ENCODE results near the gene WNT7B. TPM values are rescaled to one million over a fixed set of nuclear protein-coding genes. Genes with fewer than 3 reads are reported as not detected.

Gene WNT7B
- total RNA-seq, 1 donor from 2014 or later: 3.7 TPM

DNA sequence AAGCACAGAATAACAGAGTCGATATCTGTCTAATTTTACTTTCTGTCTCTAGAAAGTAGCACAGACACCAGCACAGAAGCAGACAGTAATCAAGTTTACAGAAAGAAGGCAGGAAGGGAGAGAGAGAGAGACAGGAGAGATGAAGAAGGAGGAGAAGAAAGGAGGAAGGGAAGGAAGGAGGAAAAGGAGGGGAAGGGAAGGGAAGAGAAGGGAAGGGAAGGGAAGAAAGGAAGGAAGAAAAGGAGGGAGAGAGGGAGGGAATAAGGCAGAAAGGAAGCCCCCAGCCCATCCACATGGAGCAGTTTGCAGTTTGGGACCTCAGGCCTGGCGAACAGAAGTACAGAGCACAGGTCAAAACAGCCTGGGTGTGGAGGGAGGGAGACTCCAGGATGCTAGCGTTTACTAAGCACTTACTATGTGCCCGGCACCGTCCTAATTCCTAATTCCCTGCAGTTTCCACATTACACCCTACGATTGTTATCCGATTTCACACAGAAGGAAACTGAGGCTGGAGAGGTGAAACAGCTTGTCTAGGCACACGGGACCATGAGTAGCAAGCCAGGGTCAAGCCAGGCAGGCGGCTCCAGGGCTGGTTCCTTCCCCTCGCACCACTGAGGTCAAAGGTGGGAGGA lies 46.0 kb upstream of the WNT7B start:
- H3K4me1 Mint-ChIP-seq (ENCODE audit: low read depth): peaks cover 4% of the 10 kb centered on the region
- no peak overlapping the region for H3K4me3 Mint-ChIP-seq (ENCODE audit: low read depth)
- no peaks in the 10 kb centered on the region for H3K9me3 Mint-ChIP-seq (ENCODE audit: low read depth)
- DNase-seq (ENCODE audit: low spot score, unreplicated experiment): no peak
- peaks cover 1% of the 10 kb centered on the region for H3K36me3 Mint-ChIP-seq (ENCODE audit: insufficient read depth)
- H3K27me3 Mint-ChIP-seq: peaks cover 58% of the 10 kb centered on the region
- no peak overlapping the region for H3K27ac Mint-ChIP-seq
- TF ChIP-seq, protein P1, sequence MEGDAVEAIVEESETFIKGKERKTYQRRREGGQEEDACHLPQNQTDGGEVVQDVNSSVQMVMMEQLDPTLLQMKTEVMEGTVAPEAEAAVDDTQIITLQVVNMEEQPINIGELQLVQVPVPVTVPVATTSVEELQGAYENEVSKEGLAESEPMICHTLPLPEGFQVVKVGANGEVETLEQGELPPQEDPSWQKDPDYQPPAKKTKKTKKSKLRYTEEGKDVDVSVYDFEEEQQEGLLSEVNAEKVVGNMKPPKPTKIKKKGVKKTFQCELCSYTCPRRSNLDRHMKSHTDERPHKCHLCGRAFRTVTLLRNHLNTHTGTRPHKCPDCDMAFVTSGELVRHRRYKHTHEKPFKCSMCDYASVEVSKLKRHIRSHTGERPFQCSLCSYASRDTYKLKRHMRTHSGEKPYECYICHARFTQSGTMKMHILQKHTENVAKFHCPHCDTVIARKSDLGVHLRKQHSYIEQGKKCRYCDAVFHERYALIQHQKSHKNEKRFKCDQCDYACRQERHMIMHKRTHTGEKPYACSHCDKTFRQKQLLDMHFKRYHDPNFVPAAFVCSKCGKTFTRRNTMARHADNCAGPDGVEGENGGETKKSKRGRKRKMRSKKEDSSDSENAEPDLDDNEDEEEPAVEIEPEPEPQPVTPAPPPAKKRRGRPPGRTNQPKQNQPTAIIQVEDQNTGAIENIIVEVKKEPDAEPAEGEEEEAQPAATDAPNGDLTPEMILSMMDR (IDR thresholded peaks at IDR 0.05; ENCODE audit: unreplicated experiment): no peak

DNA sequence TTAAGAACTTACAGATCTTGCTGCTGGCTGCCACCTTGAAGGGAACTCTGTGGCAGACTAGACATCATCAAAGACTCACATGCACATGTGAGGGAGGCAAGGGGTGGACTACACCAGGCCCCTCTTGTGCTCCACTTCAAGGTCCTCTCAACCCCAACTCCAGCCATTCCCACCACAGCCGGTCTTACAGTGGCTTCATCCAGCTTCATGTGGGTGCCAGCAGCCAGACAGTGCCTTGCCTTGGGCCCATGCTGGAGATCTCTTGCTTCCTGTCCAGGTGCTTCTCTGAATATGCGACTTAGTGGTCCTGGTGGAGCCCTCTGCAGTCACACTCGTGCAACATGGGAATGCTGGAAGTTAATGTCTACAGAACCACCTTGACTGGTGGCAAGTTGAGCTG lies 44.6 kb upstream of the WNT7B start:
- peaks cover under 1% of the 10 kb centered on the region for H3K4me1 Mint-ChIP-seq (ENCODE audit: low read depth)
- peaks cover 1% of the 10 kb centered on the region for H3K36me3 Mint-ChIP-seq (ENCODE audit: insufficient read depth)
- H3K27ac Mint-ChIP-seq: no peak overlapping the region
- no peak overlapping the region for H3K4me3 Mint-ChIP-seq (ENCODE audit: low read depth)
- H3K9me3 Mint-ChIP-seq (ENCODE audit: low read depth): no peaks in the 10 kb centered on the region
- DNase-seq (ENCODE audit: low spot score, unreplicated experiment): no peak
- peaks cover 57% of the 10 kb centered on the region for H3K27me3 Mint-ChIP-seq
- TF ChIP-seq, protein P1 (IDR thresholded peaks at IDR 0.05; ENCODE audit: unreplicated experiment): no peak

DNA sequence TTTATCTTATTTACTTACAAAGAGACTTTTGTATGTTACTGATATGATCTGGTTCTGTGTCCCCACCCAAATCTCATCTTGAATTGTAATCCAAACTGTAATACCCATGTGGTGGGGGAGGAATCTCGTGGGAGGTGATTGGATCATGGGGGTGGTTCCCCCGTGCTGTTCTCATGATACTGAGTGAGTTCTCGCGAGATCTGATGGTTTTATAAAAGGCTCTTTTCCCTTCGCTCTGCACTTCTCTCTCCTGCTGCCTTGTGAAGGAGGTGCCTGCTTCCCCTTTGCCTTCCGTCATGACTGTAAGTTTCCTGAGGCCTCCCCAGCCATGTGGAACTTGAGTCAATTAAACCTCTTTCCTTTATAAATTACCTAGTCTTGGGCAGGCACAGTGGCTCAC lies 42.4 kb upstream of the WNT7B start:
- Mint-ChIP-seq H3K4me1 (ENCODE audit: low read depth) (no peaks in the 10 kb centered on the region), H3K27me3 (peaks cover 41% of the 10 kb centered on the region), H3K4me3 (ENCODE audit: low read depth) (no peak overlapping the region), H3K9me3 (ENCODE audit: low read depth) (no peaks in the 10 kb centered on the region), H3K27ac (no peak overlapping the region), H3K36me3 (ENCODE audit: insufficient read depth) (peaks cover 1% of the 10 kb centered on the region)
- no peak for DNase-seq (ENCODE audit: low spot score, unreplicated experiment)
- TF ChIP-seq, protein P1 (IDR thresholded peaks at IDR 0.05; ENCODE audit: unreplicated experiment): no peak

DNA sequence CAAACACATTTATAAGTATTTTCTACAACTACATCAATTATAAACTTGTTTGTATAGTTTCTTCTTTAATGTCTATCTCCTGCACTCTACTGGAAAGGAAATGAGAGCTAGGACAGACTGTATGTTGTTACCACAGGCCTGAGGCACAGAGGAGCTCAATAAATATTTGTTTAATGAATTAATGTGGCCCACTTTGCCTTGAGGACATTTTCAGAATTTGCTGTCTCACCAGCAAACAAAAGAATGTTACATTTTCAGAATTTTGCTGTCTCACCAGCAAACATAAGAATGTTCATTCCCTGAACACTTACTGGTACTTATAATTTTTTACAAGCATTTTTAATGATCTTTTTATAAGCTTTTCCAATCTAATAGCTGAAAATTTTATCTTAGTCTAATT lies 41.9 kb upstream of the WNT7B start:
- Mint-ChIP-seq H3K27ac (no peak overlapping the region), H3K36me3 (ENCODE audit: insufficient read depth) (peaks cover 1% of the 10 kb centered on the region), H3K27me3 (peaks cover 36% of the 10 kb centered on the region), H3K9me3 (ENCODE audit: low read depth) (no peaks in the 10 kb centered on the region), H3K4me1 (ENCODE audit: low read depth) (no peaks in the 10 kb centered on the region), H3K4me3 (ENCODE audit: low read depth) (no peak overlapping the region)
- DNase-seq (ENCODE audit: low spot score, unreplicated experiment): no peak
- TF ChIP-seq, protein P1 (IDR thresholded peaks at IDR 0.05; ENCODE audit: unreplicated experiment): no peak

DNA sequence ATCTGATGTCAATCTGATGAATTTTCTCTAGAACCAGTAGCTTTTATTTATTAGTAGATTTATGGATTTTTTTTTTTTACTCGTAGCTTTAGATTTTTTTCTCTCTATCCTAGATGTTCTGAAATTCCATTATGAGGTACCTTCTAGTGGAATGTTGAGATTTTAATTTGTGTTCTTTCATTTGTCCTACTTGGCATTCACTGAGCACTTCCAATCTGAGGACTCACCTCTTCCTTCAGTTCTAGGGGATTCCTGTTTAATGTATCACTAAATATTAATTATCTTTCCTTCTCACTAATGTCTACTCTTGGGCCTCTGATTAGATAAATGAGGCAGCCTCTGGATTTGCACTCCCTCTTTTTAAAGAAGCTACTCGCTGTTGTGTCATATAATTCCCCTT lies 40.2 kb upstream of the WNT7B start:
- H3K4me3 Mint-ChIP-seq (ENCODE audit: low read depth): no peak overlapping the region
- no peaks in the 10 kb centered on the region for H3K9me3 Mint-ChIP-seq (ENCODE audit: low read depth)
- H3K27ac Mint-ChIP-seq: no peak overlapping the region
- H3K27me3 Mint-ChIP-seq: peaks cover 28% of the 10 kb centered on the region
- H3K4me1 Mint-ChIP-seq (ENCODE audit: low read depth): peaks cover 1% of the 10 kb centered on the region
- no peak for DNase-seq (ENCODE audit: low spot score, unreplicated experiment)
- TF ChIP-seq, protein P1 (IDR thresholded peaks at IDR 0.05; ENCODE audit: unreplicated experiment): no peak
- H3K36me3 Mint-ChIP-seq (ENCODE audit: insufficient read depth): peaks cover 1% of the 10 kb centered on the region

Measured in progenitor cell of endocrine pancreas (in vitro differentiated cells).